Measurements from ENCODE around the gene BLTP3B. TPM values are rescaled to one million over a fixed set of nuclear protein-coding genes. Genes with fewer than 3 reads are reported as not detected.
A peak's percentile ranks its signal among the peaks of the same experiment; 100 is the strongest.

The BLTP3B gene
- total and polyA plus RNA-seq, 2 of the 13 experiments (the other 11 are each of a cell fraction or from before 2014, with no cell fraction given) = 15.6 to 24.4 TPM

GRCh38 chr12:100127766-100128511, 14.7 kb downstream of the BLTP3B start:
- H3K79me2 ChIP-seq (ENCODE audit: insufficient read depth, low read length) = peaks cover 76% of the 10 kb centered on the region
- no peaks in the 10 kb centered on the region for H3K9me3 ChIP-seq (ENCODE audit: low read length)
- POLR2A ChIA-PET = no interaction called here
- FAIRE-seq = peak; percentile 4
- peaks cover 10% of the 10 kb centered on the region for H4K20me1 ChIP-seq (ENCODE audit: insufficient read depth, low read length)
- CTCF ChIA-PET (ENCODE audit: low intra/inter-chr PET ratio, low total read pairs) = no interaction called here
- in situ Hi-C loops (cut with HindIII; ENCODE audit: extremely low pct_ligation_motif_present, low pct_unique_long_range_greater_than_20kb) = no loop called here
- H3K4me3 ChIP-seq (replicated peaks in 1 of 3; ENCODE audit: insufficient read depth in 1 of 3, low read depth in 2 of 3, low read length in 3 of 3) = peak overlapping the region in 2 of 3 experiments; percentile 10 to 18; a peak in 1 of 6 replicates
- H2AFZ ChIP-seq (ENCODE audit: low read length) = no peak overlapping the region
- no peaks in the 10 kb centered on the region for H3K27me3 ChIP-seq (ENCODE audit: control insufficient read depth in 1 of 2, insufficient read depth in 2 of 2, low read length in 2 of 2)
- no TSS peak for BruUV-seq (replicated peaks)
- H3K9ac ChIP-seq (ENCODE audit: insufficient read depth, low read depth, low read length) = no peak overlapping the region
- intact Hi-C loops (cut with micrococcal nuclease; ENCODE audit: unreplicated experiment) = no loop called here
- WGBS (ENCODE audit: low lambda C conversion rate) = 5% methylated on average over 1 of the region's 1 CpG
- DNase-seq (ENCODE audit: low spot score) = peak; percentile 44
- peaks cover 26% of the 10 kb centered on the region for H3K4me1 ChIP-seq (ENCODE audit: insufficient read depth, low read length)
- peak overlapping the region; percentile 27; the same call in 1 of the 2 replicates for H3K4me2 ChIP-seq (ENCODE audit: low read depth, low read length)
- peak overlapping the region; percentile 42 for H3K27ac ChIP-seq (ENCODE audit: extremely low read length, insufficient read depth, low read length)
- ATAC-seq = peak; percentile 74
- H3K36me3 ChIP-seq (replicated peaks in 1 of 2; ENCODE audit: control insufficient read depth in 1 of 2, insufficient read depth in 2 of 2, low read length in 2 of 2) = peaks cover 0 to 3% of the 10 kb centered on the region in 2 experiments; a peak in 1 of 5 replicates
- no peak for TF ChIP-seq ZNF543 (CRISPR knock-in tag; IDR thresholded peaks at IDR 0.05)
- 0 out of 2 replicates have a peak, but pooled peaks have one; percentile 14 for TF ChIP-seq NR2F6 (IDR thresholded peaks at IDR 0.05)
- no peak for TF ChIP-seq NR2F6 (CRISPR knock-in tag; IDR thresholded peaks at IDR 0.05)
- TF ChIP-seq TRIM22 (IDR thresholded peaks at IDR 0.05) = no peak
- TF ChIP-seq SAP130 (CRISPR knock-in tag; IDR thresholded peaks at IDR 0.05; ENCODE audit: low read depth) = peak; percentile 39; the same call in 1 of the 2 replicates
- TF ChIP-seq PBX2 (CRISPR knock-in tag; IDR thresholded peaks at IDR 0.05) = no peak
- TF ChIP-seq ZNF563 (CRISPR knock-in tag; IDR thresholded peaks at IDR 0.05) = no peak
- peak; percentile 65; the same call in 1 of the 2 replicates for TF ChIP-seq ZNF614 (CRISPR knock-in tag; IDR thresholded peaks at IDR 0.05; ENCODE audit: borderline replicate concordance)
- TF ChIP-seq EP300 (IDR thresholded peaks at IDR 0.05; ENCODE audit: low read depth in 2 of 2, low read length in 2 of 2) = peak in 1 of 2 experiments; percentile 56; a peak in 1 of 4 replicates
- TF ChIP-seq EP300 (CRISPR knock-in tag; IDR thresholded peaks at IDR 0.05; ENCODE audit: borderline replicate concordance) = no peak
- TF ChIP-seq ZNF337 (CRISPR knock-in tag; IDR thresholded peaks at IDR 0.05; ENCODE audit: borderline replicate concordance, low read depth) = no peak
- TF ChIP-seq, protein P1, sequence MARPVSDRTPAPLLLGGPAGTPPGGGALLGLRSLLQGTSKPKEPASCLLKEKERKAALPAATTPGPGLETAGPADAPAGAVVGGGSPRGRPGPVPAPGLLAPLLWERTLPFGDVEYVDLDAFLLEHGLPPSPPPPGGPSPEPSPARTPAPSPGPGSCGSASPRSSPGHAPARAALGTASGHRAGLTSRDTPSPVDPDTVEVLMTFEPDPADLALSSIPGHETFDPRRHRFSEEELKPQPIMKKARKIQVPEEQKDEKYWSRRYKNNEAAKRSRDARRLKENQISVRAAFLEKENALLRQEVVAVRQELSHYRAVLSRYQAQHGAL (CRISPR knock-in tag; IDR thresholded peaks at IDR 0.05; ENCODE audit: not compliant biosample characterization) = no peak
- TF ChIP-seq, protein P2, sequence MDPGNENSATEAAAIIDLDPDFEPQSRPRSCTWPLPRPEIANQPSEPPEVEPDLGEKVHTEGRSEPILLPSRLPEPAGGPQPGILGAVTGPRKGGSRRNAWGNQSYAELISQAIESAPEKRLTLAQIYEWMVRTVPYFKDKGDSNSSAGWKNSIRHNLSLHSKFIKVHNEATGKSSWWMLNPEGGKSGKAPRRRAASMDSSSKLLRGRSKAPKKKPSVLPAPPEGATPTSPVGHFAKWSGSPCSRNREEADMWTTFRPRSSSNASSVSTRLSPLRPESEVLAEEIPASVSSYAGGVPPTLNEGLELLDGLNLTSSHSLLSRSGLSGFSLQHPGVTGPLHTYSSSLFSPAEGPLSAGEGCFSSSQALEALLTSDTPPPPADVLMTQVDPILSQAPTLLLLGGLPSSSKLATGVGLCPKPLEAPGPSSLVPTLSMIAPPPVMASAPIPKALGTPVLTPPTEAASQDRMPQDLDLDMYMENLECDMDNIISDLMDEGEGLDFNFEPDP (CRISPR knock-in tag; conservative IDR thresholded peaks at IDR 0.05) = no peak
- TF ChIP-seq, protein P3, sequence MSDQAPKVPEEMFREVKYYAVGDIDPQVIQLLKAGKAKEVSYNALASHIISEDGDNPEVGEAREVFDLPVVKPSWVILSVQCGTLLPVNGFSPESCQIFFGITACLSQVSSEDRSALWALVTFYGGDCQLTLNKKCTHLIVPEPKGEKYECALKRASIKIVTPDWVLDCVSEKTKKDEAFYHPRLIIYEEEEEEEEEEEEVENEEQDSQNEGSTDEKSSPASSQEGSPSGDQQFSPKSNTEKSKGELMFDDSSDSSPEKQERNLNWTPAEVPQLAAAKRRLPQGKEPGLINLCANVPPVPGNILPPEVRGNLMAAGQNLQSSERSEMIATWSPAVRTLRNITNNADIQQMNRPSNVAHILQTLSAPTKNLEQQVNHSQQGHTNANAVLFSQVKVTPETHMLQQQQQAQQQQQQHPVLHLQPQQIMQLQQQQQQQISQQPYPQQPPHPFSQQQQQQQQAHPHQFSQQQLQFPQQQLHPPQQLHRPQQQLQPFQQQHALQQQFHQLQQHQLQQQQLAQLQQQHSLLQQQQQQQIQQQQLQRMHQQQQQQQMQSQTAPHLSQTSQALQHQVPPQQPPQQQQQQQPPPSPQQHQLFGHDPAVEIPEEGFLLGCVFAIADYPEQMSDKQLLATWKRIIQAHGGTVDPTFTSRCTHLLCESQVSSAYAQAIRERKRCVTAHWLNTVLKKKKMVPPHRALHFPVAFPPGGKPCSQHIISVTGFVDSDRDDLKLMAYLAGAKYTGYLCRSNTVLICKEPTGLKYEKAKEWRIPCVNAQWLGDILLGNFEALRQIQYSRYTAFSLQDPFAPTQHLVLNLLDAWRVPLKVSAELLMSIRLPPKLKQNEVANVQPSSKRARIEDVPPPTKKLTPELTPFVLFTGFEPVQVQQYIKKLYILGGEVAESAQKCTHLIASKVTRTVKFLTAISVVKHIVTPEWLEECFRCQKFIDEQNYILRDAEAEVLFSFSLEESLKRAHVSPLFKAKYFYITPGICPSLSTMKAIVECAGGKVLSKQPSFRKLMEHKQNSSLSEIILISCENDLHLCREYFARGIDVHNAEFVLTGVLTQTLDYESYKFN (CRISPR knock-in tag; conservative IDR thresholded peaks at IDR 0.05) = peak; percentile 35; the same call in 1 of the 2 replicates
- TF ChIP-seq ATM (IDR thresholded peaks at IDR 0.05; ENCODE audit: borderline replicate concordance) = no peak
- no peak for TF ChIP-seq NFATC3 (CRISPR knock-in tag; IDR thresholded peaks at IDR 0.05)

Data from HepG2 (cell line).